ENCODE results near the gene LPP. TPM values are rescaled to one million over a fixed set of nuclear protein-coding genes. Genes with fewer than 3 reads are reported as not detected.

The LPP gene
- total RNA-seq, 1 donor from 2014 or later = 222 TPM

DNA sequence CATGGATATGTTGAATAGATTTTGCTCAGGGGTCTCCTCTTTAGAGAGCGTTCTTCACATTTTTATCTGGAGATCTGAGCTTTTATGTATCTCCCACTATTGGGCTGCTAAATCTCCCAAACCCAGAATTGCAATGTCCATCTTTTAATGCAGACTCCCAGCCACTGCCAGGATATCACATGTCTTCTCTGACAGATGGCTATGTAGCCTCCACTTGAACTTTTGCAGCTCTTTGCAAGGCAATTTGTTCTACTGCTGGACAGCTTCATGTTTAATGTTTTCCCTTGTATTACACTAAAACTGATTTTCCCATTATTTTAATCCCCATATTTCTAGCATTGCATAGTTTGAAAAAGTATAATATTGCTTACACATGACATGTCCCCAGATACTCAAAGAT is 177.2 kb downstream of the LPP start:
- no peak overlapping the region for H3K9ac ChIP-seq (ENCODE audit: low read length)
- H3K9me3 ChIP-seq (ENCODE audit: insufficient read depth, low read depth, low read length) = no peaks in the 10 kb centered on the region
- no peak overlapping the region for H2AFZ ChIP-seq (ENCODE audit: low read depth, low read length)
- H3K79me2 ChIP-seq (ENCODE audit: insufficient read depth, low read length) = peaks cover 99% of the 10 kb centered on the region
- no peaks in the 10 kb centered on the region for H3K9me3 Mint-ChIP-seq (ENCODE audit: unreplicated experiment)
- TF ChIP-seq, protein P1, sequence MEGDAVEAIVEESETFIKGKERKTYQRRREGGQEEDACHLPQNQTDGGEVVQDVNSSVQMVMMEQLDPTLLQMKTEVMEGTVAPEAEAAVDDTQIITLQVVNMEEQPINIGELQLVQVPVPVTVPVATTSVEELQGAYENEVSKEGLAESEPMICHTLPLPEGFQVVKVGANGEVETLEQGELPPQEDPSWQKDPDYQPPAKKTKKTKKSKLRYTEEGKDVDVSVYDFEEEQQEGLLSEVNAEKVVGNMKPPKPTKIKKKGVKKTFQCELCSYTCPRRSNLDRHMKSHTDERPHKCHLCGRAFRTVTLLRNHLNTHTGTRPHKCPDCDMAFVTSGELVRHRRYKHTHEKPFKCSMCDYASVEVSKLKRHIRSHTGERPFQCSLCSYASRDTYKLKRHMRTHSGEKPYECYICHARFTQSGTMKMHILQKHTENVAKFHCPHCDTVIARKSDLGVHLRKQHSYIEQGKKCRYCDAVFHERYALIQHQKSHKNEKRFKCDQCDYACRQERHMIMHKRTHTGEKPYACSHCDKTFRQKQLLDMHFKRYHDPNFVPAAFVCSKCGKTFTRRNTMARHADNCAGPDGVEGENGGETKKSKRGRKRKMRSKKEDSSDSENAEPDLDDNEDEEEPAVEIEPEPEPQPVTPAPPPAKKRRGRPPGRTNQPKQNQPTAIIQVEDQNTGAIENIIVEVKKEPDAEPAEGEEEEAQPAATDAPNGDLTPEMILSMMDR (IDR thresholded peaks at IDR 0.05; ENCODE audit: insufficient read depth, low read depth, low read length) = no peak
- TF ChIP-seq EZH2 (IDR thresholded peaks at IDR 0.05; ENCODE audit: insufficient read depth, low read length) = no peak
- no peaks in the 10 kb centered on the region for H3K27me3 Mint-ChIP-seq (ENCODE audit: low read depth, unreplicated experiment)
- no peaks in the 10 kb centered on the region for H3K27me3 ChIP-seq (ENCODE audit: insufficient read depth, low read length)
- FAIRE-seq (no peak), DNase-seq (ENCODE audit: low read depth) (no peak)
- peaks cover 41% of the 10 kb centered on the region for H4K20me1 ChIP-seq (ENCODE audit: insufficient read depth, low read length)
- H3K4me2 ChIP-seq (ENCODE audit: low read length) = no peak overlapping the region
- no peak overlapping the region for H3K27ac Mint-ChIP-seq (ENCODE audit: unreplicated experiment)
- peaks cover 1% of the 10 kb centered on the region for H3K36me3 Mint-ChIP-seq (ENCODE audit: low read depth, unreplicated experiment)
- no peak overlapping the region for H3K27ac ChIP-seq (ENCODE audit: low read depth, low read length)
- no peaks in the 10 kb centered on the region for H3K36me3 ChIP-seq (ENCODE audit: insufficient read depth, low read length)
- no peak overlapping the region for H3K4me3 ChIP-seq (ENCODE audit: insufficient read depth, low read depth, low read length)
- peaks cover 7% of the 10 kb centered on the region for H3K4me1 Mint-ChIP-seq (ENCODE audit: low read depth, unreplicated experiment)
- no peaks in the 10 kb centered on the region for H3K4me1 ChIP-seq (ENCODE audit: insufficient read depth, low read length)
- no peak overlapping the region for H3K4me3 Mint-ChIP-seq (ENCODE audit: unreplicated experiment)

DNA sequence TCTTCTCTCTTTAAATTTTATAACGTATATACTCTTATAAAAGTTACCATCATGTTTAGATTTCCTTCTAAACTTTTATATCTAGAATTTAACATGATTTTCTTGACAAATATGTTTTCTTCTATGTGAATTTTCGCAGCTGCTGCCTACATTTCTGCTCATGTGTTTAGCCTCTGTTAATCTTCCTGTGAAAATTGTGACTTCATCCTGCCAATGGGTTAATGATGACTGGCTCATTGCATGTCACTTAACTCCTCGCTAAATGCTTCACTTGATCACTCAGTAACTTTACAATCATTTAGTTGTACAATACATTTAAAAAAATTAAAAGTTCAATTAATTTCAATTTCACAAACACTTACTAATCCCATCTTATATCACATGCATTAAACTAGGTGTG is 178.1 kb downstream of the LPP start:
- Mint-ChIP-seq H3K9me3 (ENCODE audit: unreplicated experiment) (no peaks in the 10 kb centered on the region), H3K36me3 (ENCODE audit: low read depth, unreplicated experiment) (no peaks in the 10 kb centered on the region), H3K4me3 (ENCODE audit: unreplicated experiment) (no peak overlapping the region), H3K27me3 (ENCODE audit: low read depth, unreplicated experiment) (no peaks in the 10 kb centered on the region), H3K4me1 (ENCODE audit: low read depth, unreplicated experiment) (peaks cover 7% of the 10 kb centered on the region), H3K27ac (ENCODE audit: unreplicated experiment) (no peak overlapping the region)
- TF ChIP-seq EZH2 (IDR thresholded peaks at IDR 0.05; ENCODE audit: insufficient read depth, low read length) = no peak
- TF ChIP-seq, protein P1 (IDR thresholded peaks at IDR 0.05; ENCODE audit: insufficient read depth, low read depth, low read length) = no peak
- Histone ChIP-seq H3K27me3 (ENCODE audit: insufficient read depth, low read length) (no peaks in the 10 kb centered on the region), H3K4me2 (ENCODE audit: low read length) (no peak overlapping the region), H4K20me1 (ENCODE audit: insufficient read depth, low read length) (peaks cover 46% of the 10 kb centered on the region), H3K79me2 (ENCODE audit: insufficient read depth, low read length) (peaks cover 99% of the 10 kb centered on the region), H3K9me3 (ENCODE audit: insufficient read depth, low read depth, low read length) (no peaks in the 10 kb centered on the region), H3K4me1 (ENCODE audit: insufficient read depth, low read length) (no peaks in the 10 kb centered on the region), H3K36me3 (ENCODE audit: insufficient read depth, low read length) (no peaks in the 10 kb centered on the region), H3K9ac (ENCODE audit: low read length) (no peak overlapping the region), H2AFZ (ENCODE audit: low read depth, low read length) (no peak overlapping the region), H3K4me3 (ENCODE audit: insufficient read depth, low read depth, low read length) (no peak overlapping the region), H3K27ac (ENCODE audit: low read depth, low read length) (no peak overlapping the region)
- DNase-seq (ENCODE audit: low read depth) (no peak), FAIRE-seq (no peak)

DNA sequence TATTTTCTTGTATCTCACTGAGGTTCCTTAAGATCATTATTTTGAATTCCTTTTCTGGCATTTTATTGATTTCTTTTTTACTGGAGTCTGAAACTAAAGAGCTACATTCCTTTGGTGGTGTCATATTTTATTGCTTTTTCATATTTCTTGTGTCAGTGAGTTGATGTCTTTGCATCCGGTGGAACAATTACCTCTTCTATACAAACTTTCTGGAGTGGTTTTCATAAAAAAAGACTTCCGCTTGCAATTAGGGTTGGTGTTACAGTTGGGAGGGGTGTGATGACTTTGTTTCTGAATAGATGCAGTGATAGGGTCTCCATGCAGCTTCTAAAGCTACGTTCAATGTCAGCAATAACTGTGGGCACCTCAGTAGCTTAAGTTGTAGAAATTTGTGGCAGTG is 181.7 kb downstream of the LPP start:
- H3K9me3 Mint-ChIP-seq (ENCODE audit: unreplicated experiment) = no peaks in the 10 kb centered on the region
- peaks cover 99% of the 10 kb centered on the region for H3K79me2 ChIP-seq (ENCODE audit: insufficient read depth, low read length)
- H3K27ac ChIP-seq (ENCODE audit: low read depth, low read length) = no peak overlapping the region
- no peak overlapping the region for H2AFZ ChIP-seq (ENCODE audit: low read depth, low read length)
- H3K4me1 Mint-ChIP-seq (ENCODE audit: low read depth, unreplicated experiment) = peaks cover 31% of the 10 kb centered on the region
- no peaks in the 10 kb centered on the region for H3K27me3 ChIP-seq (ENCODE audit: insufficient read depth, low read length)
- no peak overlapping the region for H3K9ac ChIP-seq (ENCODE audit: low read length)
- FAIRE-seq (no peak), DNase-seq (ENCODE audit: low read depth) (no peak)
- H3K4me2 ChIP-seq (ENCODE audit: low read length) = no peak overlapping the region
- peaks cover 8% of the 10 kb centered on the region for H3K4me1 ChIP-seq (ENCODE audit: insufficient read depth, low read length)
- no peaks in the 10 kb centered on the region for H3K27me3 Mint-ChIP-seq (ENCODE audit: low read depth, unreplicated experiment)
- H3K36me3 ChIP-seq (ENCODE audit: insufficient read depth, low read length) = no peaks in the 10 kb centered on the region
- no peak for TF ChIP-seq EZH2 (IDR thresholded peaks at IDR 0.05; ENCODE audit: insufficient read depth, low read length)
- TF ChIP-seq, protein P1 (IDR thresholded peaks at IDR 0.05; ENCODE audit: insufficient read depth, low read depth, low read length) = no peak
- no peak overlapping the region for H3K27ac Mint-ChIP-seq (ENCODE audit: unreplicated experiment)
- no peak overlapping the region for H3K4me3 ChIP-seq (ENCODE audit: insufficient read depth, low read depth, low read length)
- H4K20me1 ChIP-seq (ENCODE audit: insufficient read depth, low read length) = peaks cover 59% of the 10 kb centered on the region
- no peaks in the 10 kb centered on the region for H3K36me3 Mint-ChIP-seq (ENCODE audit: low read depth, unreplicated experiment)
- no peak overlapping the region for H3K4me3 Mint-ChIP-seq (ENCODE audit: unreplicated experiment)
- no peaks in the 10 kb centered on the region for H3K9me3 ChIP-seq (ENCODE audit: insufficient read depth, low read depth, low read length)
